GM18909 (cell line): Measurements from ENCODE around the gene CDHR2.
A peak's percentile ranks its signal among the peaks of the same experiment; 100 is the strongest.

Experiments
- ATAC-seq: cut with Tn5 transposase; IDR thresholded peaks from one replicate; pipeline ENCODE4 v1.9.1; 2021; ENCODE audit warnings: mild to moderate bottlenecking; ENCODE audit not compliant: unreplicated experiment, poor library complexity

CDHR2 gene

DNA sequence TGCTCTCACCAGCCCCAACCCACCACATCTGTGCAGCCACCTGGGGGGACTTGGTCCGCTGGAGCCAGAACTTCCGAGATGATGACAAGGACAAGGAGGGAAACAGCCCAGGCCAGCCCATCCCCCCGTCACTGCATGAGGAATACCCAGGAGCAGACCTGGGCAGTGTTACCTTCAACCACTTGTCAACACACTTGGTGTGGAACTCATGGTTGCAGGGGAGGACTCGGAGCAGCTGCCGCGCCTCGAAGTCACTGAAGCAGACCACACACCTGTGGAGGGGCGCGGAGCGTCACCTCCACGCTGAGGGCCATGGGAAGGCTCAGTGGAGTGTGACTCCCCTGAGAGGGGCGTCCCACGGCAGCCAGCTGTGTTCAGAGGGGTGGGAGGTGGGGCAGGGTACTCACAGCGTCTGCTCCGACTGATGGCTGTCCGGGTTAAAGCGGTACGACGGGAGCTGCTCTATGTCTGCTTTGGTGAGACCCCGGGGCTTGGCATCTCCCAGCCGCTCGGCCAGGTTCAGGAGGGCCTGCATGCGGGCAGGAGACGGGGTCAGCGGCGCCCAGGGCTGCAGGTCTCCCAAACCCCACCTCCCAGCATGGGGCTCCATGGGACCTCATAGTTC is 19.9 kb upstream of the CDHR2 start:
- ATAC-seq: no peak

DNA sequence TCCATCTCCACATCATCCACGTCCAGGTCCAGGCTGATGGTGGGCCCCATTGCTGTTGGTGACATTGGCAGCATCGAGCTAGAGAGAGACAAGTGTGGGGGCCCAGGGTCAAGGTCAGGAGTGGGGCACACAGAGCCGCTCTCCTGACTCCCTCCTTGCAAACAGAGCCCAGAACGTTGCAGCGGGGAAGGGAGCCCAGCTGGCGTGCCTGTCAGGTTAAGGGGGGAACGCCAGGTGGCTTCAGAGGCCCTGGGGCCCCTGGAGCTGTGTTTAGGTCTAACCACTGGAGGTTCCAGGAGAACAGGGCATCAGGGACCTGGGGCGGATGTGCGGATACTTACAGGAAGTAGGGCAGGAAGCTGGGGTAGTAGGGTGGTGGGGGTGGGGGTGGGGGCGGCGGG is 19.4 kb upstream of the CDHR2 start:
- ATAC-seq: no peak

DNA sequence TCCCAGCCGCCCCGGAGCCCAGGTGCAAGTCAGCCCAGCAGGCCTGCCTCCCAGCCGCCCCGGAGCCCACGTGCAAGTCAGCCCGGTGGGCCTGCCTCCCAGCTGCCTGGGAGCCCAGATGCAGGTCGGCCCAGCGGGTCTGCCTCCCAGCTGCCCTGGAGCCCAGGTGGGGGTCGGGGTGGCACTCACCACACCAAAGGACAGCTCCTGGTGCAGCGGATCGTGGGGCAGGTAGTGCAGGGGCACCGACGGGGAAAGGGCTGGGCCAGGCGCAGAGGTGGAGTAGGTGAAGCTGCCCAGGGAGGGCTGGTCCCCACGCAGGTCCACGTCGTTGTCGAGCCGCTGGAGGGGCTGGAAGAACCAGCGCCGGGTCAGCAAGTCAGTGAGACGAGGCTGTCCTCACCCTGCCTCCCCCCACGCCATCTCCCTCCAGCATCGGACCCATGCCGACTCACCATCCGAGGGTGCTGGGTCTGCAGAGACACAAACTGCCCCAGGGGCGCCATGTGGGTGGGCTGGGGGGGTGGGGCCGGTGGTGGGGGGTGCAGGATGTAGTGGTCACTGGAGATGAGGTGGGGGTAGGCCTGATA is 18.7 kb upstream of the CDHR2 start:
- no peak for ATAC-seq

DNA sequence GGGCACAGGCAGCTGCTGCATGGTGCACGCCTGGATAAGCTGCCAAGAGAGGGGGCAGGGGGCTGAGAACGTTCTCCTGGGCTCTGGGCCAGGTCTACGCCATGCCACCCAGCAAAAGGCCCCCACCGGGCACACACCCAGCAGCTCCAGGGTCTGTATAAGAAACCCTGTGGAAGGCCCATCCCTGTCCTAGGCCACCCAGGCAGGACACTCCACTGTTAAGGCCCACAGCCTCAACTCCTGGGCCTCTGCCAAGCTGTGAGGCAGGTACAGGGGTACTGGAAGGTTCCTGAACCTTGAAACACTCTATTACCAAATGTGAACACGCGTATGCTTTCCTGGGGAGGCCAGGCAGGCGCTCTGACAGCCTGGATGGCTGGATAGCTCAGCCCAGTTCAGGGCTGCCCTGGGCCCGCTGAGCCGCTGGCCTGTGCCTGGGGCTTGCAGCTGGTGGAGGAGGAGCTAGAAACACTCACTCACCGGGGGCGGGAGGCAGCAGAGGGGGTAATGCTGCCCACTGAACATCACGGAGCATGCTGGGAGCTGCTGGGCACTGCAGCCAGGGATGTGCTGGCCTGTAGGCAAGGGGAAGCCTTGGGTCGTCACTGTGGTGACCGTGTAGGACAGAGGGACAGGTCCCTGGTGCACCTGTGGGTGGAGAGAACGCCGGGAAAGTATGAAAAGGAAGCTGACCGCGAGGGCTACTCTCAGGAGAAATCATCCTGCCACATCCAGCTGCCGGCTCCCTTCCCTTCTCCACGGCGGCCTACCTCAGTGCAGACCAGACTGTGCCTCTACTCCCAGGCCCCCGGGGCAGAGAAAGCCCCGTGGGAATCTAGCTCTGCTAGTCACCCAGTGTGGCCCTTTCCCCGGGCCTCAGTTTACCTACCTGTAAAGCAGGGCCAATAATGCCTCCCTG is 17.9 kb upstream of the CDHR2 start:
- ATAC-seq: no peak

DNA sequence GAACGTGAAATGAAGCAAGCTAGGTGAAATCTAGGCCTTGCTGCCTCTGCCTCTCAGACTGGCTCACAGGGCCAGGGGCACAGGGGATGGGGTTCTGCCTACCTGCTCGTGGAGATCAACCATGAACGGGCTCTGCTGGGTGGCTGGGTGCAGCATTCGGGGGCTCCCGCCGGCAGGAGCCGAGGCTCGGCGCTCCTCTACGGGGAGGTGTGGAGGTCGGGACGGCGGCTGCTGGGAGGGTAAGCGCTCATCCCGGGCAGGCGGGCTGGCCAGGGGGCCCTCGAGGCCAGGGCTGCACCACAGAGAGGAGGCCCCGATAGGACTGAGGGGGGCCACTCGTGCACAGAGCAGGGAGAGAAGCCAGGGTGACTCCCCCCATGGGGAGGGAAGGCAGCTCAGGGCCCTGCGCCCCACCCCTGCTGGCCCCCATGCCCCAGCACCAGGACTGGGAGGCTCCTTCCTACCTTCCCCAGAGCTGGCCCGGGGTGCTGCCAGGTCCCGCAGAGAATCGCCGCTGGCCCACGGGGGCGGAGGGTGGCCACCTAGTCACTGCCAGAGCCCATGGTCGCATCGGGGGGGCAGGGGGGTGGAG is 17.1 kb upstream of the CDHR2 start:
- no peak for ATAC-seq

DNA sequence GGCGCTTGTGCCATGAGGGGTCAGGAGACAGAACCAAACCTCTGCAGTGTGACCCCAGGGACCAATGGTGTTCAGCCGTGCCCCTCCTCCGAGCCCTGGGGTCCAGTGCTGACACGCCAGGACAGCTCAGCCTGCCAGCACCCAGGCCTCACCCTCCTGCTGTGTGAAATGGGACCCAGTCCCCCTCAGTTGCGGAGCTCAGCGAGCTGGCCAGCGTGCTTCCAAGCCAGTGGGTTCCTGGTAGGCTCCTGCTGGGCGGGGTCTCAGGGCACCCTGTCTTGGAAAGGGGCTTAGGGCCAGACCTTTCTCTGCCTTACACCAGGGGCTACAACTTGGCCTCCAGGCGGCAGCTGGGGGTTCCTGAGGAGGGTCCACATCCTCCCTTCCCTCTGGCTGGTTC is 16.3 kb upstream of the CDHR2 start:
- no peak for ATAC-seq

DNA sequence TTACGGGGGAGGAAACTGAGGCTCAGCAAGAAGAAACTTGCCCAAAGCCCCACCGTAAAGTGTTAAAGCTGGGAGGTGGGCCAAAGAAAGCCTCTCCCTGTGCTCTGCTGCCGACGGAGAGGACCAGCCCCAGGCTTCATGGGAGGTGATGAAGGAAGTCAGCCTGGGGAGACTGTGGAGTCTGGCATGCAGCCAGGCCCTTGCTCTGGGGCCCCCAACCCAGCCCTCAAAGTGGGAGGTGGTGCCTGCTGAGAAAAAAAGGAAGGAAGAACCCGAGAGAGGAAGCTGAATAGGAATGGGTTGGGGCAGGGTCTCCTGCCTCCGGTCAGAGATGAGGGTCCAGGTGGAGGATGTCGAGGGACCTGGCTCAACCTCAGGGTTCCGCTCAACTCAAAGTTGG is 15.8 kb upstream of the CDHR2 start:
- no peak for ATAC-seq

DNA sequence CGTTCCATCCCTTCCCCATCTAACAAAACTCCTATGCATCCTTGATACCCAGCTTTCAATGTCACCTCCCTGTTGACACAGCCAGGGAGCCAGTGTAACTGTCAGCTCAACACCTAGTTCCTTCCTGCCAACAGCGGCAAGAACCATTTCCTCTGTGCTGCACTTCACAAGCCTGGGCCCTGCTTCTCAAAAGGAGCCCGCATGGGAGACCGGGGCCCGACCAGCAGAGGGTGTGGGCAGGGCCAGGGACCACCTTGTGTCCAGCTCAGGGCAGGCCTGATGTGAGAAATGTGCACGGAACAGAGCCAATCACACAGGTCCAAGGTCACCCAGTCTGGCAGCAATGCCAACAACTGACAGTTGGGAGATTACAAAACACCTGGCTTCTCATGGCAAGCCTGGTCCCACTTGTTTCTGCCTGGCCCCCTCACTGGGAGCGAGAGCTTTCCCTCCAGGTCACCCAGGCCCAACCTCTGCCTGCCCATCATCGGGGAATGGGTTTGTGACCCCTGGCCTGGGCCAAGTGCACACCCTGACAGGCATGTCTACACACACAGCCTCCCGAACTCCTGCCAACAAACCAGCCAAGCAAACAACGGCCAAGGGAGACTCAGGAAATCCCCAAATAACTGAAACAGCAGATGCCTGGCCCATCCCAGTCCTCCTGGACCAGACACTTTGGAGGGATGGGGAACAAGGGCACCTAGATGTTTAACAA is 15.1 kb upstream of the CDHR2 start:
- no peak for ATAC-seq

DNA sequence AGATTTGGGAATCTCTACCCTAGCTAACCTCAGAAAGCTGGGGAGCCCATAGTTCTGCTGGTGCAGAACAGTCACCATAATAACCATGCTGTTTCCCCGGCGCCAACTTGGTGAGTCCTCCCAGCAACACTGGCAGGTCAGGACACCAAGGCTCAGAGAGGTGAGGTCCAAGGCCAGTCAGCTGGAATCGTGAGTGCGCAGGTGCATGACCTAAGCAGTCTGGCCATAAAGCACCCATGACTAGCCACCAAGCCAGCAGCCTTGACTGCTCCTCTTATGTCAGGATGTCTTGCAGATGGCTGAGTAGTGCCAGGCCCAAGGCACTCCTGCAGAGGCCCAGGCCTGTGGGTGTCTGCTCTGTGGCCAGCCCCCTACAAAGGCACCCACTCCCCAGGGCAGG is 14.5 kb upstream of the CDHR2 start:
- ATAC-seq: no peak

DNA sequence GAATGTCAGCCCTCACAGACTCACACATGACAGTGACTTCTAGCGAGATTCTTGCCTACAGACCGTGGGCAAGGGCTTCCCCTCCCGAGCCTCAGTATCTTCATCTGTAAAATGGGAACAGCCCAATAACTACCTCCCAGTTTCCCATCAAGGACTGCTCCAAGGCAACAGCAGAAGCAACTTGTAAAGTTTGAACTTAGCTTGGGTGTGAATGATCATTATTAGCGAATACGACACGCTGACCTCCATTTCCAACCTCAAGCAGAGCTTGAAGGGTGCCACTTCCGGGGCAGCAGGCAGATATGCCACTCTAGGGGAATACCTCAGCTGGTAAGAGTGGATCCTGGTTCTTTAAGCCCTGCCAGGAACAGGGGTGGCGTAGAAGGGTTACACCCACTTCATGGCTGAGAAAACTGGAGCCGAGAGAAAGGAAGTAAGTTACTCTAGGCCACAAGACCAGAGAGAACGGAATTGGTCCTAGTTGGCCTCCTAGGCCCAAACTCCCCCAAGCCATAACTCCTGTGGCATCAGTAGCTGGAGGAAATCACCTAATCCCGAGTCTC is 14.0 kb upstream of the CDHR2 start:
- no peak for ATAC-seq

DNA sequence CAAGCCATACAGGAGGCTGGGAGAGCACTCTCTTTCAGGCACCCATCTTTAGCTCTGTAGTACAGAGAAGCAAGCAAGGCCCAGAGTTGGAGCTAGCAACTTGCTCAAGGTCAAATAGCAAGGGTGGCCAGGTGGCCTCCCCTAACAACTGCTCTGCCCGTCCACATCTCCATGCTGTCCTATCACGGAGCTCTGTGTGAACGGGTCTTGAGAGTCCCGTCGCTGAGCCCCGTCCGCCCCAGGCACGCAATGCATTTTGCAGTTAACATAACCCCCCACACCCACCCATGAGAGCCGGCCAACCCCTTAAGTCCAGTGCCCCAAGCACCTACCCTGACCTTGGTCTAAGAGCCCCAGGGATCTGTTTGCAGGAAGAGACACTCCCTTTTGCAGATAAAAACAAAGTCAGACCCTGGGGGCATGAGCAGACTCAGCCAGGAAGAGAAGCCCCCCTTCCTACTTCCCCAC is 13.4 kb upstream of the CDHR2 start:
- no peak for ATAC-seq

DNA sequence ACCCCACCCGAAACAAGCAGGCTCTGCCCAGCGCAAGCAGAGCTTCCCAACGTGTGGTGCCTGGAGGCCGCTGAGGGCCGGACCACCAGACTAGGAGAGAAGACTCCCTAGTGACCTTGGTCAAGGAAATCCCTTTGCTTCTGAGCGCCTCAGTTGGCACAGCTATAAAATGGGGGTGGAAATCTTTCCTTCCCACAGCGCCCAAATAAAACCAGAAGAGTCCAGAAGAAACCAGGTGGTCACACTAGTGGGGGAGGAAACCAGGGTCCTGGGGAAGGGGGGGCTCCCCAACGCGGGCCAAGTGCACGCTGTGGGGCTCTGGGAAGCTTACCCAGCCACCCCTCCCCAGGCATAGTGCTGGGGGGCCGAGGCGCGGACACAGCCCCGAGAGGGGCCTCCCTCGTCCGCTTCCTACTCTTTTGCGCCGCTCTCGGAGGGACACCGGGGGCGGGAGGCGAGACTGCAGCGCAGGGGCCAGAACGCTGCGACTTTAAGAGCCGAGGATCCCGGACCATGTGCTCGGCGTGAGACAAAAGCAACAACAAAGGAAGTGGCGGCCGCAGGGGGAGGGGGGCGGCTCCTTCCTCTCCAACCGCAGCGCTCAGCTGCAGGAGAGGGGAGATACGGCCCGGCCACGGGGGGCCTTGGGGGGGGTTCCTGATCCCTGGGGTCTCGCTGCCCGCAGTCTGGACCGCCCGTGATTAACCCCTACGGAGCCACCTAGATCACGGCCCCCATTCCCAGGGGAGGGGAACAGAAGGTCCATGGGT is 12.8 kb upstream of the CDHR2 start:
- ATAC-seq: peak; percentile 26

DNA sequence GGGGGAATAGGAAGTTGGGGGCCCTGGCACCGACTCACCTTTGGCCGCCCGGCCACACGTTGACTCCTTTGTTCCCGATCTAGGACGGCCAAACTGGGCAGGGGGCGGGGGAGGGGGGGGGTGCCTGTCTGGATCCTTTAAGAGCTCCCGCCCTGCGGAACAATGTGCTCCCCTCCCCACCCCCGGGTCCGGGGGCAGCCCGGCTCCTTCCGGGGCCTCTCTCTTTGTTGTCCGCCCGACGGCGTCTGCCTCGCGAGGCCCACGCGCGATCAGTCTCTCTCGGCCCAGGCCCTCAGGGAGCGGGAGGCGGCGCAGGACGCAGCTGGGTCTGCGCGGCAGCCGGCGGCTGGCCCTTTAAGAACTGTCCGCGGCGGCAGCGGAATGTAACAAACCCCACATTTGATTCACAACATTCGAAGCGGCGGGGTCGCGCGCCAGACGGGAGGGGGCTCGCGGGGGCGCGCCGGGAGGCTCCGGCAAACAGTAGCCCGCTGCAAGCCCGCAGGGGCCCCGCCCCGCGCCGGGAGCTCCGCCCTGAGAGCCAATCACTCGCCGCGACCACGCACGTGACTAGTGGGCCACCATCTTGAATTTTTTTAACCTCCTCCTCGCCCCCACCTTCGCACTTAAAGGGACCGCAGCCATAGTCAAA is 12.1 kb upstream of the CDHR2 start, which contains the start of gene RNF44:
RNF44 (minus strand) TSS at position 501 of the 652 bp plus-strand sequence. CDS start 4,930 bp downstream, outside the sequence.
- peak; percentile 56 for ATAC-seq

DNA sequence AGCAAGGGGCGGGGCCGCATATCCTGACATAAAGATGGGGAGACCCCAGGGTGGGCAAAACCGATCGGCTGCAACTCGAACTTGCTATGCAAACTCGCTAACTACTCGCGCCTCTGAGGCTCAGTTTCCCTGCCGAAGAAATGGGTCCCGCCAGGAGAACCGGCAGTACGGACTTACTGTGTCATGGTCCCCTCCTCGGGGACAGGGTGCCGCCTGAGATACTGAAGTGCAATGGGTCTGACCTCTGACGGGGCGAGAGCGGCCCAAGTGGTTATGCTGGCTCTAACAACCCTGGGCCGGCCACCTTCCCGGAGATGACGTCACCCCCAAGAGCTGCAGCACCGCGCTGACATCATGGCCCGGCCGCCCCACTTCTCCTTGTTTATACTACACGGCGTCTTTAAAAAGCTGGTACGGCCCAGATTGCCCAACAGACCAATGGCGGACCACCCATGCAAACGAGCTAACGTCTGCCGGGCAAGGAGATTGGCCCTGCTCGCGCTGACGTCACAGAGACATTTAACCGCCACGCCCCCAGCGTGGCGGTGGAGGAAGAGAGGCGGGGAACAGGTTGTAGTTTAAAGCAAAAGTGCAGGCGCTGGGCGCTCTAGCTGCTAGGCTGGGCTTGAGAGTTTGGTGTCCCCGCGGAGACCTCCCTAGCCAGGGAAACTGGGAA is 11.4 kb upstream of the CDHR2 start:
- ATAC-seq: peak; percentile 69

DNA sequence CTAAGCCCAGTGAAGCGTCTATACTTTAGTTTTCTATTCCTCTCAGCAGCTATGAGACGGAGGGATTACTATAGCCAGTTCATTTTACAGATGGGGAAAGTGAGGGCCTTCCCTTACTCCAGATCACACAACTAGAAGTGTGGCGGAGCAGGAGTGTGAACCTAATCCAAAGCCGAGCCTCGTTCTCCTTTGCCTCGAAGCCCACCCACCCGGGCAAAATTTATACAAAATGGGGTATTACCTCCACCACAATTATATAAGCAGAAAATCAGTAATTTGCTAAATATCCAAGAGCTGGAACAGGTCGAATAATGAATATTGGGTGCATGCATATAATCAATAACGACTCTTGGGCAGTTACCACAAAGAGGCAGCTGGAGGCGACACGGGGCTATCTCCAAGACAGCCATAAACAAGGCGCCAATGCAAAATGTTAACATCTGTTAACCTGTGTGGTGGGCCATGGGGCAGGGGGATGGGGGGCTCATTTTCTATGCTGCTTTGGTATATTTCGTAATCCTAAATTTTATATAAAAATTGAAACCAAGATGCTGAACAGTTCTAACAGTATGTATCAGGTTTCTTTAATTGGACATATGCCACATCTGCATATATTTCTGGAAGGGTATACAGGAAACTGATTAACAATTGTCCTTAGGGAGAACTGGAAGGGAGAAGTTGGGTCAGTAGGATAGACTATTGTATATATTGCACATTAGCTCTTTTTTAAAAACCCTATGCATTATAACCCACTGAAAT is 10.7 kb upstream of the CDHR2 start:
- no peak for ATAC-seq

DNA sequence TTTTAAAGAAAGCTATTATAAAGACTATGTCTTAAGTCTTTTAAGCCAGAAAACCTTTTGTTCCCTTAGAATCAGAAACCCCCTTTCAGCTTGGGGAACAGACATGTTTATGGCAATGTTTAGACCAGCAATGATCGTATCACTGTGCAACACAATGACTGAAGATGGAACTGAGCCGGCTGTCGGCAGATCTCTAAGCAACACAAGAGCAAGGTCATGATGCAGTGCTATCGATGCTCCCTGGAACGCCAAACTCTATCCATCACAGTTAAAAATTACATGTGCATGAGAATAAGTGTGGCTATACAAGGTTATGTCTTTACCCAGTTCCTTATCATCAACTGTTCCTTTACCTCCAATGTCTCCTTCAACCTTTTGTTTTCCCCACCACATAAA is 10.2 kb upstream of the CDHR2 start:
- ATAC-seq: no peak

DNA sequence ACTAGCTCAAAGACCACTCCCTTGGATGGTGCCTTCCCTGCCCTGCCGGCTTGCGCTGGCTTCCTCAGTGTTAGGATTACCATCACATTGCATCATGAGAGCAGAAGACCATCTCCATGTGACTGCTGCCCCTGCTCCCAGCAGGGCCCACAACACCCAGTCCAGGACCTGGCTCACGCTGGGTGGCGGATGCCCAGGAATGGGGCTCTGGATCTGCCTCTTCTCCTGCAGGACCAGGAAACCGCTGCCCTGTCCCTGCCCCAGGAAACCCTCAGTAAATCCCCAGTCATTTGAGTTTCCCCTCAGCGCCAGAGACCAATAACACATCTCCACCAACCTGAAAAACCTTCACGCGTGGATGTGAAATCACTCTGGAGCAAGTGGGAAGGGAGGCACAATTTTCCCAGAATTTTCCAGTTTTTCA is 8.7 kb upstream of the CDHR2 start:
- no peak for ATAC-seq
